CD8-positive, alpha-beta memory T cell (primary cell): Measurements from ENCODE around the gene AKAP6. TPM values are rescaled to one million over a fixed set of nuclear protein-coding genes. Genes with fewer than 3 reads are reported as not detected.

ENCODE experiments used
- CTCF ChIA-PET: fragments of 350-600 bp; sonication (Branson Sonifier 250); formaldehyde crosslinking; loops from one replicate; lab custom pipeline; 2021; ENCODE audit warnings: antibody characterized with exemption; lab: Charles Lee
- POLR2A ChIA-PET: fragments of 350-600 bp; sonication (Branson Sonifier 250); formaldehyde crosslinking; loops from one replicate; lab custom pipeline; 2021; ENCODE audit warnings: antibody characterized with exemption; lab: Charles Lee
- DNase-seq, 5 donors: peaks; one replicate each; pipeline versions ENCODE4 v3.0.0 to v3.0.0-alpha.2; 2020 to 2022; ENCODE audit warnings: mixed read lengths in 1 of 5
- H3K27ac ChIP-seq: one replicate; pipeline ENCODE4 v1.7.0; 2013; ENCODE audit warnings: low read depth, mild to moderate bottlenecking, low read length, moderate library complexity
- H3K27me3 ChIP-seq: 2 replicates; pipeline ENCODE4 v1.7.0; 2013; ENCODE audit warnings: low read length, mild to moderate bottlenecking; ENCODE audit not compliant: insufficient read depth, poor library complexity, severe bottlenecking
- H3K36me3 ChIP-seq: 2 replicates; pipeline ENCODE4 v1.7.0; 2013; ENCODE audit warnings: mild to moderate bottlenecking, low read length, moderate library complexity; ENCODE audit not compliant: insufficient read depth
- H3K4me1 ChIP-seq: 2 replicates; pipeline ENCODE4 v1.7.0; 2013; ENCODE audit warnings: mild to moderate bottlenecking, low read length, moderate library complexity; ENCODE audit not compliant: insufficient read depth
- H3K4me3 ChIP-seq: 2 replicates; pipeline ENCODE4 v1.7.0; 2013; ENCODE audit warnings: mild to moderate bottlenecking, low read length
- H3K9me3 ChIP-seq: 2 replicates; pipeline ENCODE4 v1.7.0; 2013; ENCODE audit warnings: mild to moderate bottlenecking, low read length
- H3K27ac Mint-ChIP-seq, 8 donors: one replicate each; pipeline ENCODE4 v1.8.0; 2020 to 2021; ENCODE audit warnings: mixed read lengths in 8 of 8, mild to moderate bottlenecking in 6 of 8, inconsistent platforms in 3 of 8, moderate library complexity in 3 of 8
- H3K27me3 Mint-ChIP-seq, 2 donors: one replicate each; pipeline ENCODE4 v1.8.0; 2020 to 2021; ENCODE audit warnings: mixed read lengths in 2 of 2, mild to moderate bottlenecking in 1 of 2, moderate library complexity in 1 of 2
- H3K36me3 Mint-ChIP-seq, 3 donors: one replicate each; pipeline ENCODE4 v1.8.0; 2020 to 2021; ENCODE audit warnings: mixed read lengths in 3 of 3, inconsistent platforms in 1 of 3, mild to moderate bottlenecking in 1 of 3
- H3K4me1 Mint-ChIP-seq, 3 donors: one replicate each; pipeline ENCODE4 v1.8.0; 2020 to 2021; ENCODE audit warnings: mixed read lengths in 3 of 3, inconsistent platforms in 1 of 3, mild to moderate bottlenecking in 1 of 3
- H3K4me3 Mint-ChIP-seq, 7 donors: one replicate each; pipeline ENCODE4 v1.8.0; 2020 to 2021; ENCODE audit warnings: mixed read lengths in 7 of 7, mild to moderate bottlenecking in 6 of 7, moderate library complexity in 4 of 7, inconsistent platforms in 2 of 7
- H3K9me3 Mint-ChIP-seq, 5 donors: one replicate each; pipeline ENCODE4 v1.8.0; 2020 to 2022; ENCODE audit warnings: mixed read lengths in 5 of 5, mild to moderate bottlenecking in 3 of 5, moderate library complexity in 2 of 5, inconsistent platforms in 1 of 5
- polyA plus RNA-seq: library from polyadenylated mRNA; unstranded; fragments of 300-500 nt; fragmentation: Illumina TruSeq; gene quantifications from one replicate; pipeline ENCODE4 v1.2.3, GENCODE V29; 2021
- total RNA-seq, 2 experiments: library from RNA; stranded (reverse); gene quantifications; one replicate each; pipeline ENCODE4 v1.2.3, GENCODE V29; 2021

The AKAP6 gene
- total and polyA plus RNA-seq, 3 experiments from 2014 or later = 0.49 to 1.5 (median 1.4) TPM

- ChIA-PET POLR2A (no interaction called here), CTCF (no interaction called here)
- DNase-seq = no peak
- Mint-ChIP-seq H3K4me1 (no peaks in the 10 kb centered on the region), H3K4me3 (no peak overlapping the region), H3K9me3 (peaks cover 0 to 2% (median 0%) of the 10 kb centered on the region in 5 donors), H3K36me3 (no peaks in the 10 kb centered on the region), H3K27me3 (no peaks in the 10 kb centered on the region), H3K27ac (no peak overlapping the region)
- Histone ChIP-seq H3K36me3 (no peaks in the 10 kb centered on the region), H3K4me3 (no peak overlapping the region), H3K27me3 (no peaks in the 10 kb centered on the region), H3K9me3 (no peaks in the 10 kb centered on the region), H3K27ac (no peak overlapping the region), H3K4me1 (no peaks in the 10 kb centered on the region)
These were observed 101.2 kb downstream of the AKAP6 start for GRCh38 chr14:32430326-32430725.

- Mint-ChIP-seq H3K4me3 (no peak overlapping the region), H3K27ac (no peak overlapping the region), H3K27me3 (no peaks in the 10 kb centered on the region), H3K9me3 (peaks cover 0 to 6% (median 0%) of the 10 kb centered on the region in 5 donors), H3K4me1 (no peaks in the 10 kb centered on the region), H3K36me3 (no peaks in the 10 kb centered on the region)
- no peaks in the 10 kb centered on the region for H3K9me3 ChIP-seq
- H3K27ac ChIP-seq = no peak overlapping the region
- H3K4me3 ChIP-seq = no peak overlapping the region
- CTCF ChIA-PET = no interaction called here
- H3K36me3 ChIP-seq = no peaks in the 10 kb centered on the region
- POLR2A ChIA-PET = no interaction called here
- DNase-seq = no peak
- H3K27me3 ChIP-seq = no peaks in the 10 kb centered on the region
- H3K4me1 ChIP-seq = no peaks in the 10 kb centered on the region
These were observed 103.9 kb downstream of the AKAP6 start for GRCh38 chr14:32432813-32433538.

GRCh38 chr14:32434180-32434579 lies 105.1 kb downstream of the AKAP6 start:
- Mint-ChIP-seq H3K9me3 (peaks cover 0 to 6% (median under 1%) of the 10 kb centered on the region in 5 donors), H3K27ac (no peak overlapping the region), H3K27me3 (no peaks in the 10 kb centered on the region), H3K36me3 (no peaks in the 10 kb centered on the region), H3K4me3 (no peak overlapping the region), H3K4me1 (peaks cover 0 to 7% (median 0%) of the 10 kb centered on the region in 3 donors)
- Histone ChIP-seq H3K4me1 (no peaks in the 10 kb centered on the region), H3K27ac (no peak overlapping the region), H3K4me3 (no peak overlapping the region), H3K9me3 (no peaks in the 10 kb centered on the region), H3K27me3 (no peaks in the 10 kb centered on the region), H3K36me3 (no peaks in the 10 kb centered on the region)
- no peak for DNase-seq
- ChIA-PET CTCF (no interaction called here), POLR2A (no interaction called here)

- peaks cover 0 to 7% (median 0%) of the 10 kb centered on the region in 3 donors for H3K4me1 Mint-ChIP-seq
- ChIA-PET CTCF (no interaction called here), POLR2A (no interaction called here)
- H3K4me1 ChIP-seq = no peaks in the 10 kb centered on the region
- no peak overlapping the region for H3K4me3 ChIP-seq
- no peak overlapping the region for H3K4me3 Mint-ChIP-seq
- no peaks in the 10 kb centered on the region for H3K36me3 ChIP-seq
- H3K27ac Mint-ChIP-seq = no peak overlapping the region
- no peak for DNase-seq
- peaks cover 0 to 8% (median 6%) of the 10 kb centered on the region in 5 donors for H3K9me3 Mint-ChIP-seq
- no peak overlapping the region for H3K27ac ChIP-seq
- H3K27me3 ChIP-seq = no peaks in the 10 kb centered on the region
- no peaks in the 10 kb centered on the region for H3K9me3 ChIP-seq
- H3K36me3 Mint-ChIP-seq = peaks cover 0 to 4% (median 0%) of the 10 kb centered on the region in 3 donors
- no peaks in the 10 kb centered on the region for H3K27me3 Mint-ChIP-seq
These were observed 105.8 kb downstream of the AKAP6 start for GRCh38 chr14:32434880-32435279.

GRCh38 chr14:32435411-32435810 lies 106.3 kb downstream of the AKAP6 start:
- no peaks in the 10 kb centered on the region for H3K27me3 Mint-ChIP-seq
- peaks cover 0 to 7% (median 0%) of the 10 kb centered on the region in 3 donors for H3K4me1 Mint-ChIP-seq
- no peak overlapping the region for H3K4me3 Mint-ChIP-seq
- H3K36me3 Mint-ChIP-seq = peaks cover 0 to 4% (median 0%) of the 10 kb centered on the region in 3 donors
- ChIA-PET CTCF (no interaction called here), POLR2A (no interaction called here)
- no peaks in the 10 kb centered on the region for H3K4me1 ChIP-seq
- no peak overlapping the region for H3K4me3 ChIP-seq
- H3K9me3 Mint-ChIP-seq = peaks cover 0 to 9% (median 6%) of the 10 kb centered on the region in 5 donors
- H3K27me3 ChIP-seq = no peaks in the 10 kb centered on the region
- no peak overlapping the region for H3K27ac Mint-ChIP-seq
- H3K36me3 ChIP-seq = no peaks in the 10 kb centered on the region
- no peaks in the 10 kb centered on the region for H3K9me3 ChIP-seq
- no peak overlapping the region for H3K27ac ChIP-seq
- no peak for DNase-seq

GRCh38 chr14:32436993-32437392 lies 107.9 kb downstream of the AKAP6 start:
- ChIA-PET CTCF (no interaction called here), POLR2A (no interaction called here)
- Histone ChIP-seq H3K27me3 (no peaks in the 10 kb centered on the region), H3K9me3 (no peaks in the 10 kb centered on the region), H3K4me1 (no peaks in the 10 kb centered on the region), H3K4me3 (no peak overlapping the region), H3K27ac (no peak overlapping the region), H3K36me3 (no peaks in the 10 kb centered on the region)
- H3K9me3 Mint-ChIP-seq = peaks cover 0 to 9% (median 6%) of the 10 kb centered on the region in 5 donors
- no peak overlapping the region for H3K27ac Mint-ChIP-seq
- no peaks in the 10 kb centered on the region for H3K27me3 Mint-ChIP-seq
- H3K4me1 Mint-ChIP-seq = peaks cover 0 to 7% (median 0%) of the 10 kb centered on the region in 3 donors
- peaks cover 0 to 4% (median 0%) of the 10 kb centered on the region in 3 donors for H3K36me3 Mint-ChIP-seq
- H3K4me3 Mint-ChIP-seq = no peak overlapping the region
- DNase-seq = no peak

GRCh38 chr14:32438517-32438916 lies 109.4 kb downstream of the AKAP6 start:
- Histone ChIP-seq H3K4me3 (no peak overlapping the region), H3K27ac (no peak overlapping the region), H3K9me3 (no peaks in the 10 kb centered on the region)

GRCh38 chr14:32443890-32444661 lies 115.0 kb downstream of the AKAP6 start:
- no peak overlapping the region for H3K27ac ChIP-seq
- no peaks in the 10 kb centered on the region for H3K9me3 ChIP-seq
- H3K4me3 ChIP-seq = no peak overlapping the region
- no peaks in the 10 kb centered on the region for H3K27me3 ChIP-seq
- Mint-ChIP-seq H3K9me3 (peaks cover 0 to 9% (median 6%) of the 10 kb centered on the region in 5 donors), H3K36me3 (peaks cover 0 to 4% (median 0%) of the 10 kb centered on the region in 3 donors), H3K4me1 (no peaks in the 10 kb centered on the region), H3K27ac (no peak overlapping the region), H3K27me3 (no peaks in the 10 kb centered on the region), H3K4me3 (no peak overlapping the region)
- no peak for DNase-seq
- ChIA-PET CTCF (no interaction called here), POLR2A (no interaction called here)
- no peaks in the 10 kb centered on the region for H3K36me3 ChIP-seq
- H3K4me1 ChIP-seq = no peaks in the 10 kb centered on the region

More at GRCh38 chr14:32438517-32438916, 109.4 kb downstream of the AKAP6 start:
- Mint-ChIP-seq H3K27ac (no peak overlapping the region), H3K36me3 (peaks cover 0 to 4% (median 0%) of the 10 kb centered on the region in 3 donors), H3K27me3 (no peaks in the 10 kb centered on the region), H3K9me3 (peaks cover 0 to 9% (median 8%) of the 10 kb centered on the region in 5 donors), H3K4me1 (peaks cover 0 to 7% (median 0%) of the 10 kb centered on the region in 3 donors), H3K4me3 (no peak overlapping the region)
- H3K4me1 ChIP-seq = no peaks in the 10 kb centered on the region
- H3K27me3 ChIP-seq = no peaks in the 10 kb centered on the region
- DNase-seq = no peak
- CTCF ChIA-PET = no interaction called here
- POLR2A ChIA-PET = no interaction called here
- no peaks in the 10 kb centered on the region for H3K36me3 ChIP-seq
